Nephron progenitor cell (in vitro differentiated cells): ENCODE results near the gene FAM90A26.
"Not testable (repeated sequence)": the region's sequence is repeated elsewhere in the genome, so short reads cannot be mapped to it uniquely, and the experiment has no call there.

Experiments used
- DNase-seq: peaks from one replicate; pipeline ENCODE4 v3.0.0; 2021
- H3K27ac Mint-ChIP-seq: 2 replicates; pipeline ENCODE4 v1.8.0; 2021; ENCODE audit warnings: mild to moderate bottlenecking, moderate library complexity, mixed read lengths
- H3K27me3 Mint-ChIP-seq: 2 replicates; pipeline ENCODE4 v1.8.0; 2021; ENCODE audit warnings: mild to moderate bottlenecking, low read depth, mixed read lengths; ENCODE audit not compliant: poor library complexity
- H3K36me3 Mint-ChIP-seq: 2 replicates; pipeline ENCODE4 v1.8.0; 2021; ENCODE audit warnings: low read depth, mixed read lengths
- H3K4me1 Mint-ChIP-seq: 2 replicates; pipeline ENCODE4 v1.8.0; 2021; ENCODE audit warnings: mixed read lengths
- H3K4me3 Mint-ChIP-seq: 2 replicates; pipeline ENCODE4 v1.8.0; 2021; ENCODE audit warnings: mild to moderate bottlenecking, moderate library complexity, mixed read lengths
- H3K9me3 Mint-ChIP-seq: 2 replicates; pipeline ENCODE4 v1.8.0; 2021; ENCODE audit warnings: mild to moderate bottlenecking, moderate library complexity, mixed read lengths
- TF ChIP-seq, protein P1 (sequence below): fragments of 200-600 bp; sonication (generic); IDR thresholded peaks from 2 replicates; pipeline ENCODE4 v1.5.0; 2021; ENCODE audit warnings: antibody characterized with exemption

FAM90A26 gene, protein sequence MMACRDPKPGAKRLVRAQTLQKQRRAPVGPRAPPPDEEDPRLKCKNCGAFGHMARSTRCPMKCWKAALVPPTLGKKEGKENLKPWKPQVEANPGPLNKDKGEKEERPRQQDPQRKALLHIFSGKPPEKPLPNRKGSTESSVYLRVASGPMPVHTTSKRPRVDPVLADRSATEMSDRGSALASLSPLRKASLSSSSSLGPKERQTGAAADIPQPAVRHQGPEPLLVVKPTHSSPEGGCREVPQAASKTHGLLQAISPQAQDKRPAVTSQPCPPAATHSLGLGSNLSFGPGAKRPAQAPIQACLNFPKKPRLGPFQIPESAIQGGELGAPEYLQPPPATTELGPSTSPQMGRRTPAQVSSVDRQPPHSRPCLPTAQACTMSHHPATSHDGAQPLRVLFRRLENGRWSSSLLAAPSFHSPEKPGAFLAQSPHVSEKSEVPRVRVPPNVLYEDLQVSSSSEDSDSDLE

DNA sequence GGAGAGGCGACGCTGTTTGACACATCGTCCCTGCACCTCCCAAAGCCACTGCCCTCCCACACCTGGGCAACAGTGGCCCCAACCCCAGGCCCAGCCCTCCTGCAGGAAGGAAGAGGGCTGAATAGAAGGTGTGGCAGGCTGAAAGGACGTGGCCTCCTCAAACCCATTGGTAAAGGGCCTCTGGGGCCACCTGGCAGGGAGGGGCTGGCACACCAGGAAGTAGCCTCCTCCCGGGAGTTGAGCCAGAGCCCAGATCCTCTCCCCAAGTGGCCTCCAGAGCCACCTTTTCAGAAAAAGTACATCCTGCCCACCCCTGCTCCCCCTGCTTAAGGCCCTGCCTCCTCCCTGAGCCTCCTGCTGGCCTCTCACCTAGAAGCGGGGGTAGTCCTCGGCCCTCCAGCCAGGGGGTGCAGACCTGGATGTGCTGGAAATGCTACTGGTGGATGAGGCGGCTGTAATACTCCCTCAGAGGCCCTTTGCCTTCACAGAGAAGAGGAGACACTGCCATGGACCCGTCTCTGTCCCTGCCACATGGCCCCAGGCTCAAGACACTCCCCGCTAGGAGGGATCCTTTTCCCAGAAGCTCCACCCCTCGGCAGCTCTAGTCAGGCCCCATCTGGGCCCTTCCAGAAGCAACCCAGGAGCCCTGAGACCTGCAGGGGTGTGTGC is at the start of gene FAM90A26:
FAM90A26 (plus strand) TSS at position 619 of the 669 bp plus-strand sequence. CDS start 2,764 bp downstream, outside the sequence.
- H3K27me3 Mint-ChIP-seq, H3K9me3 Mint-ChIP-seq, DNase-seq, H3K36me3 Mint-ChIP-seq, H3K4me1 Mint-ChIP-seq, H3K4me3 Mint-ChIP-seq, H3K27ac Mint-ChIP-seq: not testable (repeated sequence)

DNA sequence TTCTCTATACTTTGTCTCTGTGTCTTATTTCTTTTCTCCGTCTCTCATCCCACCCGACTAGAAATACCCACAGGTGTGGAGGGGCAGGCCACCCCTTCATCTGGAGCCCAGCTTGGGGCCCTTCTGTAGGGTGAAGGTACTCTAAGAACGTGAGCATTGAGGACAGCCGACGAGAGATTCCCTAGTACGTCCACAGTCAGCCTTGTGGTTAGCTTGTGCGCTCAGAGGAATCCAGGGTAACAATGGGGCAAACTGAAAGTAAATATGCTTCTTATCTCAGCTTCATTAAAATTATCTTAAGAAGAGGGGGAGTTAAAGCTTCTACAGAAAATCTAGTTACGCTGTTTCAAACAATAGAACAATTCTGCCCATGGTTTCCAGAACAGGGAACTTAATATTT is 47.5 kb upstream of the FAM90A26 start:
- Mint-ChIP-seq H3K27me3 (peaks cover 26% of the 10 kb centered on the region), H3K9me3 (peaks cover 40% of the 10 kb centered on the region)
- DNase-seq, H3K4me3 Mint-ChIP-seq, H3K4me1 Mint-ChIP-seq, H3K27ac Mint-ChIP-seq, H3K36me3 Mint-ChIP-seq: not testable (repeated sequence)

GRCh38 chr4:9123572-9124007 is 46.6 kb upstream of the FAM90A26 start:
- DNase-seq = peak; percentile 46
- not testable (repeated sequence) for H3K36me3 Mint-ChIP-seq, H3K27ac Mint-ChIP-seq, H3K4me1 Mint-ChIP-seq
- TF ChIP-seq, protein P1, sequence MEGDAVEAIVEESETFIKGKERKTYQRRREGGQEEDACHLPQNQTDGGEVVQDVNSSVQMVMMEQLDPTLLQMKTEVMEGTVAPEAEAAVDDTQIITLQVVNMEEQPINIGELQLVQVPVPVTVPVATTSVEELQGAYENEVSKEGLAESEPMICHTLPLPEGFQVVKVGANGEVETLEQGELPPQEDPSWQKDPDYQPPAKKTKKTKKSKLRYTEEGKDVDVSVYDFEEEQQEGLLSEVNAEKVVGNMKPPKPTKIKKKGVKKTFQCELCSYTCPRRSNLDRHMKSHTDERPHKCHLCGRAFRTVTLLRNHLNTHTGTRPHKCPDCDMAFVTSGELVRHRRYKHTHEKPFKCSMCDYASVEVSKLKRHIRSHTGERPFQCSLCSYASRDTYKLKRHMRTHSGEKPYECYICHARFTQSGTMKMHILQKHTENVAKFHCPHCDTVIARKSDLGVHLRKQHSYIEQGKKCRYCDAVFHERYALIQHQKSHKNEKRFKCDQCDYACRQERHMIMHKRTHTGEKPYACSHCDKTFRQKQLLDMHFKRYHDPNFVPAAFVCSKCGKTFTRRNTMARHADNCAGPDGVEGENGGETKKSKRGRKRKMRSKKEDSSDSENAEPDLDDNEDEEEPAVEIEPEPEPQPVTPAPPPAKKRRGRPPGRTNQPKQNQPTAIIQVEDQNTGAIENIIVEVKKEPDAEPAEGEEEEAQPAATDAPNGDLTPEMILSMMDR = peak; percentile 62
- Mint-ChIP-seq H3K9me3 (peaks cover 32% of the 10 kb centered on the region), H3K27me3 (peaks cover 23% of the 10 kb centered on the region), H3K4me3 (peak overlapping the region; percentile 1)

DNA sequence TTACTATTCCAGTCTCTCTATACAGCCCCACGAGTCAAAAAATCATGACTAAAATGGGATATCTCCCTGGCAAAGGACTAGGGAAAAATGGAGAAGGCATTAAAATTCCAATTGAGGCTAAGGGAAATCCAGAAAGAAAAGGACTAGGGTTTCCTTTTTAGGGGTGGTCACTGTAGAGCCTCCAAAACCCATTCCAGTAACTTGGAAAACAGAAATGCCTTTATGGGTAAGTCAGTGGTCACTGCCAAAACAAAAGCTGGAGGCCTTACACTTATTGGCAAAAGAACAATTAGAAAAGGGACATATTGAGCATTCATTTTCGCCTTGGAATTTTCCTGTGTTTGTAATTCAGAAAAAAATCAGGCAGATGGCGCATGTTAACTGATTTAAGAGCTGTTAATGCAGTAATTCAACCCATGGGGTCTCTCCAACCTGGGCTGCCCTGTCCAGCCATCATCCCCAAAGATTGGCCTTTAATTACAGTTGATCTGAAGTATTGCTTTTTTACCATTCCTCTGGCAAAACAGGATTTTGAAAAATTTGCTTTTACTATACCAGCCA is 44.5 kb upstream of the FAM90A26 start:
- H3K9me3 Mint-ChIP-seq = peaks cover 30% of the 10 kb centered on the region
- not testable (repeated sequence) for H3K4me3 Mint-ChIP-seq, H3K36me3 Mint-ChIP-seq, H3K4me1 Mint-ChIP-seq, H3K27ac Mint-ChIP-seq, DNase-seq
- H3K27me3 Mint-ChIP-seq = peaks cover 11% of the 10 kb centered on the region

DNA sequence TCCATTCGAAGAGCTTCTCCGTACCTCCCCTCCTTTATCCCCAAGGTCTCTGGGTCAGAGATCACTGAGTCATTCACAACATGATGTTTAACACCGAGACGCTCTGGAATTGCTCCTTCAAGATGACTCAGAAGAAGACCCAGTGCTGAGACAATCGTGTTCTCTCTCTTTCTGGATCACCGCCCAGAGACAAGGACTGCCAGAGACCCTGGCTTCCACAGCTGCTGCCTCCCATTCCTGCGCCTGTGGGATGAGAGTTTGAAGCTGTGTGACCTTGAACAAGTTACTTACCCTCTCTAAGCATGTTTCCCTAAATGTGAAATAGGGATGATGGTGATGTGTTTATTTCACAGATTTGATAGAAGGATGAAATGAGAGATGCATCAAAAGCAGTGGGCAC is 38.8 kb upstream of the FAM90A26 start:
- H3K4me3 Mint-ChIP-seq, H3K4me1 Mint-ChIP-seq, H3K36me3 Mint-ChIP-seq, DNase-seq, H3K27ac Mint-ChIP-seq, H3K27me3 Mint-ChIP-seq: not testable (repeated sequence)
- peaks cover 52% of the 10 kb centered on the region for H3K9me3 Mint-ChIP-seq

GRCh38 chr4:9132849-9133248 is 37.4 kb upstream of the FAM90A26 start:
- not testable (repeated sequence) for H3K4me3 Mint-ChIP-seq, H3K4me1 Mint-ChIP-seq, H3K27ac Mint-ChIP-seq, H3K36me3 Mint-ChIP-seq, H3K27me3 Mint-ChIP-seq, DNase-seq
- H3K9me3 Mint-ChIP-seq = peaks cover 57% of the 10 kb centered on the region

DNA sequence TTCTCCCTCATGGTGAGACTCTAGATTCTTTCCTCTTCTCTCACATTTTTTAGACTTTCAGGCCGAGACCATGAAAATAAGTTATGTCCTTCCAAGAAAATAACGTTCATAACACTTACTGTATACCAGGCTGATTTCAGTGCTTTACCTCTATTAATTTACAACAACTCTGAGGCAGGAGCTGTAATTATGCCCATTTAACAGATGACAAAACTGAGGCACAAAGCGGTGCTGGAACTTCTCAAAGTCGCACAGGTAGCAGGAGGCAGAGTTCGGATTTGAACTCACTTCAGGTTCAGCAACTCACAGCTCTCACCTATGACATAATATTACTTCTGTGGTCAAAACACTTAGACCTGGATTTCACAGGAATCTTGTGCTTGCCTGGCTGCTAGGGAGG is 36.2 kb upstream of the FAM90A26 start:
- not testable (repeated sequence) for DNase-seq, H3K27me3 Mint-ChIP-seq, H3K4me1 Mint-ChIP-seq, H3K4me3 Mint-ChIP-seq, H3K27ac Mint-ChIP-seq, H3K36me3 Mint-ChIP-seq
- H3K9me3 Mint-ChIP-seq = peaks cover 65% of the 10 kb centered on the region

DNA sequence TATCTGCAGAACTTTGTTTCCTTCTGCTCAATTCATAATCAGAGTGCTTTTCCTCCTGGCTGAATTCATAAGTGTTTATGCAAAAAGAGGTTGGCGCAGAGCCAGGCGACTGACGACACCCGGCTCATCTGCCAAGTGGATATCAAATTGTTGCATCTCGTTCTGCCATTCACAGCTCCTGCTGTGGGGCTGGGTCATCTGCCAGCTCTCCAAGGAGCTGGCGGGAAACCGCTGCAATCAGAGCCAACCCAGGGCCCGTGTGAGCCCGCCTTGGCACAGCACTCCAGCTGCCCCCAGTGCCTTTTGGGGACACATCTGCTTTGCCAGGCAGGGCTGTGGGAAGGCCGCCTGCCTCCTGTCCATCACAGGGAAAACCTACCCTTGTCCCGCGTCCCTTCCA is 35.7 kb upstream of the FAM90A26 start:
- peaks cover 65% of the 10 kb centered on the region for H3K9me3 Mint-ChIP-seq
- DNase-seq, H3K4me1 Mint-ChIP-seq, H3K27ac Mint-ChIP-seq, H3K4me3 Mint-ChIP-seq, H3K36me3 Mint-ChIP-seq, H3K27me3 Mint-ChIP-seq: not testable (repeated sequence)

- H3K4me1 Mint-ChIP-seq, H3K27me3 Mint-ChIP-seq, H3K4me3 Mint-ChIP-seq, DNase-seq, H3K27ac Mint-ChIP-seq: not testable (repeated sequence)
- Mint-ChIP-seq H3K36me3 (peaks cover 19% of the 10 kb centered on the region), H3K9me3 (peaks cover 35% of the 10 kb centered on the region)
Observed at GRCh38 chr4:9141050-9141449, 29.2 kb upstream of the FAM90A26 start.

GRCh38 chr4:9142786-9143185 is 27.4 kb upstream of the FAM90A26 start:
- peaks cover 35% of the 10 kb centered on the region for H3K9me3 Mint-ChIP-seq
- H3K4me1 Mint-ChIP-seq, H3K4me3 Mint-ChIP-seq, H3K27ac Mint-ChIP-seq, H3K27me3 Mint-ChIP-seq, DNase-seq: not testable (repeated sequence)
- H3K36me3 Mint-ChIP-seq = peaks cover 19% of the 10 kb centered on the region
